ENCODE results near the gene SUGCT.

GRCh38 chr7:40549372-40550039 is 414.7 kb downstream of the SUGCT start:
- TF ChIP-seq, protein P1, sequence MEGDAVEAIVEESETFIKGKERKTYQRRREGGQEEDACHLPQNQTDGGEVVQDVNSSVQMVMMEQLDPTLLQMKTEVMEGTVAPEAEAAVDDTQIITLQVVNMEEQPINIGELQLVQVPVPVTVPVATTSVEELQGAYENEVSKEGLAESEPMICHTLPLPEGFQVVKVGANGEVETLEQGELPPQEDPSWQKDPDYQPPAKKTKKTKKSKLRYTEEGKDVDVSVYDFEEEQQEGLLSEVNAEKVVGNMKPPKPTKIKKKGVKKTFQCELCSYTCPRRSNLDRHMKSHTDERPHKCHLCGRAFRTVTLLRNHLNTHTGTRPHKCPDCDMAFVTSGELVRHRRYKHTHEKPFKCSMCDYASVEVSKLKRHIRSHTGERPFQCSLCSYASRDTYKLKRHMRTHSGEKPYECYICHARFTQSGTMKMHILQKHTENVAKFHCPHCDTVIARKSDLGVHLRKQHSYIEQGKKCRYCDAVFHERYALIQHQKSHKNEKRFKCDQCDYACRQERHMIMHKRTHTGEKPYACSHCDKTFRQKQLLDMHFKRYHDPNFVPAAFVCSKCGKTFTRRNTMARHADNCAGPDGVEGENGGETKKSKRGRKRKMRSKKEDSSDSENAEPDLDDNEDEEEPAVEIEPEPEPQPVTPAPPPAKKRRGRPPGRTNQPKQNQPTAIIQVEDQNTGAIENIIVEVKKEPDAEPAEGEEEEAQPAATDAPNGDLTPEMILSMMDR (IDR thresholded peaks at IDR 0.05; ENCODE audit: insufficient read depth, low read length): no peak
- TF ChIP-seq REST (IDR thresholded peaks at IDR 0.05; ENCODE audit: insufficient replicate concordance, low read depth): no peak
